ENCODE measurements around the gene TRIM15.
A peak's percentile ranks its signal among the peaks of the same experiment; 100 is the strongest.

Gene TRIM15

DNA sequence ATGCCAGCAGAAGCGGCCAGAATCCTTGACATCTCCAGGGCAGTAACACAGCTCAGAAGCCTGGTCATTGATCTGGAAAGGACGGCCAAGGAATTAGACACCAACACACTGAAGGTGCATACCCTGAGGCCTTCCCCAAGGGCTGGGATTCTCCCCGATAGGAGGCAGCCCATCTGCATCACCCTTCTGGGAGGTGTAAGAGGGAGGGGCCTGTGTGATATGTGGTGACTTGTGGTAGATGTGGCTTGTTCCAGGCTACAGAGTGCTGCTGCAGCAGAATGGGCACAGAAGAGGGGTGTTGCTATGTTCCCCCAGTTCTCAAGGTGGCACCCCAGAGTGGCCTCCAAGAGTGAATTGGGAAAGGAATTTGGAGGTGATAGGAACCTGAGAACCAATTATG is 16.2 kb upstream of the TRIM15 start:
- DNase-seq (ENCODE audit: low read depth), result peak; percentile 16
- no peak overlapping the region for H3K4me3 ChIP-seq (ENCODE audit: low read depth, low read length)
- TF ChIP-seq, protein P1, sequence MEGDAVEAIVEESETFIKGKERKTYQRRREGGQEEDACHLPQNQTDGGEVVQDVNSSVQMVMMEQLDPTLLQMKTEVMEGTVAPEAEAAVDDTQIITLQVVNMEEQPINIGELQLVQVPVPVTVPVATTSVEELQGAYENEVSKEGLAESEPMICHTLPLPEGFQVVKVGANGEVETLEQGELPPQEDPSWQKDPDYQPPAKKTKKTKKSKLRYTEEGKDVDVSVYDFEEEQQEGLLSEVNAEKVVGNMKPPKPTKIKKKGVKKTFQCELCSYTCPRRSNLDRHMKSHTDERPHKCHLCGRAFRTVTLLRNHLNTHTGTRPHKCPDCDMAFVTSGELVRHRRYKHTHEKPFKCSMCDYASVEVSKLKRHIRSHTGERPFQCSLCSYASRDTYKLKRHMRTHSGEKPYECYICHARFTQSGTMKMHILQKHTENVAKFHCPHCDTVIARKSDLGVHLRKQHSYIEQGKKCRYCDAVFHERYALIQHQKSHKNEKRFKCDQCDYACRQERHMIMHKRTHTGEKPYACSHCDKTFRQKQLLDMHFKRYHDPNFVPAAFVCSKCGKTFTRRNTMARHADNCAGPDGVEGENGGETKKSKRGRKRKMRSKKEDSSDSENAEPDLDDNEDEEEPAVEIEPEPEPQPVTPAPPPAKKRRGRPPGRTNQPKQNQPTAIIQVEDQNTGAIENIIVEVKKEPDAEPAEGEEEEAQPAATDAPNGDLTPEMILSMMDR (IDR thresholded peaks at IDR 0.05; ENCODE audit: insufficient read depth, low read depth, low read length, missing control alignments), result no peak

DNA sequence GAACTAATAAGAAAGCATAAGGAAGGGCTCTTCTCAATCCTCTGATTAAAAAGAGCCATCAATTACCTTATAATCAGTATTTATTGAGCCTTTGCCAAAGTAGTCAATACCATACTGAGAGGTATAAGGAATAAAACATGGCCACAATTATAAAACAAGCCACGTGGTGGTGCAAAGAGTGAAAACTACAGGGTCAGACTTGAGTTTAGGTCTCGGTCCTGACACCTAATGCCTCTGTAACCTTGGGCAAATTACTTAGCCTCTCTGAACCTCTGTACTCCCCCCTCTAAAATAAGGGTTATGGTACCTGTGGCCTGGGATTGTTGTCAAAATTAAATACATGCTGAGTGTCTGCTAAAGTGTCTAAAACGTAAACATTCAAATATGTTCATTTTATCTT is 14.1 kb upstream of the TRIM15 start:
- DNase-seq (ENCODE audit: low read depth), result no peak

DNA sequence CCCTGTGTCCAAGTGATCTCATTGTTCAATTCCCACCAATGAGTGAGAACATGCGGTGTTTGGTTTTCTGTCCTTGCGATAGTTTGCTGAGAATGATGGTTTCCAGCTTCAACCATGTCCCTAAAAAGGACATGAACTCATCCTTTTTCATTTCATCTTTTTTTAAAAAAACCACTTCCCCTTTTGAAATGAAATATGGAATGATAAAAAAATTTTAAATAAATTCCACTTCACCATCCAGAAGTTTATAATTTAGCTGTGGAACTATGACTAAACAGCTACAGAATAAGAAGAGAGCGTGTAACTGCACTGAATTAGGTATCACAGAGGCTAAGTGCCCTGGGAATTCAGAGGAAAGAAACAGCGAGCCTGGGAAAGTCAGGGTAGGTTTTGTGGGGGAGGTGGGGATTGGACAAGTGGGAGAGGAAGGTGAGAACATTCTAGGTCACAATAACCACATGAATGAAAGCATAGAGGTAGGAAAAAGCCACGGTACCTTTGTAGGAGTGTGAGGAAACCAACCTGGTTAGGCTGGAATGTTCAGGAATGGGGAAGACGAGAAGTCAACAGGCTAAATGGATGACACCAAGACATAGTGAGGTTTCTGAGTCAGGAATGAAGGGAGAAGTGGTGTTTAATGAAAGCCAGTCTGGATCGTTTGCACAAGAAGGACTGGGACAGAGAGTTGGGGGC is 13.3 kb upstream of the TRIM15 start:
- TF ChIP-seq, protein P1 (IDR thresholded peaks at IDR 0.05; ENCODE audit: insufficient read depth, low read depth, low read length, missing control alignments), result no peak
- H3K4me3 ChIP-seq (ENCODE audit: low read depth, low read length), result no peak overlapping the region
- DNase-seq (ENCODE audit: low read depth), result no peak

More for the DNA sequence above, 14.1 kb upstream of the TRIM15 start:
- no peak overlapping the region for H3K4me3 ChIP-seq (ENCODE audit: low read depth, low read length)
- TF ChIP-seq, protein P1 (IDR thresholded peaks at IDR 0.05; ENCODE audit: insufficient read depth, low read depth, low read length, missing control alignments), result no peak

DNA sequence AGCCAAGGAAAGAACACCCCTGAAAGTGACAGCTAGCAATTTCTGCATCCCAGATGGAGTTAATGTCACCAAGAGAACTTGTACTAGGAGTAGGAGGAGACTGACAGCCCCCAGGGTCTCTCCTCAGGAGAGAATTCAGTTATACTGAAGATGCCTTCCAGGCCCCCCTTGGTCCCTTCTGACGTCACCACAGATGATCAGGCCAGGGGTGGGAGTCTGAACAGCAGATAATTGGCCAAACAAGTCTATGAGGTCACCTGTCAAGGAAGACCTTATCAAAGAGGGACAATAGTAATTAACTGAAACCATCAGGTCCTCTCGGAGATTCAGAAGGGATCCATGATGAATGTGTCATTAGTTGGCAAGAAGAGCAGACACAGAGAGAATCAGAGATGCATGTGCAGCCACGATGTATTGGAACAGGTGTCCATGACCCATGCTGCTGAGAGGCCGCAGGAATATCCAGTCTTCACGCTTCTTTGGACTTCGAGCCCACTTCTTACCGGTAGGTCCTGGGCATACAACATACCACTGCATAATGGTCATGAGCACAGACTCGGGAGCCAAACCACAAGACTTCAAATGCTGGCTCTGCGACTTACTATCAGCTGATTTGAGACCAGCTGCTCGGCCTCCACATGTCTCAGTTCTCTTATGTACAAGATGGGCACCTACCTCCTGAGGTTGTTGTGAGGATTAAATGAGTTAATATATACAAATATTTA is 12.5 kb upstream of the TRIM15 start:
- H3K4me3 ChIP-seq (ENCODE audit: low read depth, low read length), result no peak overlapping the region
- TF ChIP-seq, protein P1 (IDR thresholded peaks at IDR 0.05; ENCODE audit: insufficient read depth, low read depth, low read length, missing control alignments), result no peak
- DNase-seq (ENCODE audit: low read depth), result no peak

DNA sequence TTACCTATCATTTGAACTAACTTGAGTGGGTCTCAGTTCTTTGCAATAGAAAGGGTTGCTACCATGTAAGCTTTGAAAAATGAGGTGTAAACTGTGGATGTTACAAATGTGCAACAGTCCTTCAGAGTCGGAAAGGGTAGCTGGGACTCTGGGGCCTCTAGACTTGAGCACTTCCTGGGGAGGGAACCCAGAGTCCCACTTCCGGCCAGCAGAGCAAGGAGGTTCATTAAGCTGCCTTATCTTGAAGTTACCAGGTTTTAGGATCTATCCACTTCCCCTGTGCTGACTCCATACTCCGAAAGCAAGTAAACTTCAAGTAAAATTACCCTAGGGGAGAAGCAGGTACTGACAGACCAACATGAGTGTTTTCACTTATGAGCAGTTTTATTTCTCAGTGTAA is 11.8 kb upstream of the TRIM15 start:
- TF ChIP-seq, protein P1 (IDR thresholded peaks at IDR 0.05; ENCODE audit: insufficient read depth, low read depth, low read length, missing control alignments), result no peak
- no peak overlapping the region for H3K4me3 ChIP-seq (ENCODE audit: low read depth, low read length)
- DNase-seq (ENCODE audit: low read depth), result no peak

DNA sequence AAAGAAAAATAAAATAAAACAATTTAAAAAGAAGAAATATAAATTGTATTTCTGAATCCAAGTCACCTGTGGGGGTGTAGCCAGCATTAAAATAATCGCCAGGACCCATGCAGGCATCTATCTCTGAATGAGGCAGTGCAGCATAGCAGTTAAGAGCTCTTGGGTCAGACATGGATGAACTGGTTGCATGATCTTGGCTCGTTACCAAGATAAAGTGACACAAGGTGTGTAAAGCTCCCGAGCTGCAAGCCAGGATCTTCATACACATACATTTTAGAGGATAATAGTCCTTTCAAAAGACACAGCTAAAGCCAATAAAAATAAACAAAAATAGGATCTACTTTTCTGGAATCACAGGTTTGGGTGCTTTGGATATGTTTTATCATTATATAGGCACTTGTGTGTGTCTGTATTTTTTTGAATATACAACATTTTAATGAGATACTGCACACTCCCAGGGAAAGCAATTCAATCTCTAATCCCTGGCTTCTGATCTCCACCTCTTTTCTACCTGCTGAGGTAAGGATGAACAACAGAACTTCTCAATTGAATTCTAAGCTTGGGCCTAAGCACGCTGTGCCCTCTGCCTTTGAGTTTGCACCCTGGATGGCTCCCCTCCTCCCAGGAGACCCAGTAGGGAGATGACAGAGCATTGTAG is 11.2 kb upstream of the TRIM15 start:
- H3K4me3 ChIP-seq (ENCODE audit: low read depth, low read length), result no peak overlapping the region
- TF ChIP-seq, protein P1 (IDR thresholded peaks at IDR 0.05; ENCODE audit: insufficient read depth, low read depth, low read length, missing control alignments), result no peak
- DNase-seq (ENCODE audit: low read depth), result no peak
